ENCODE results near the gene KRTAP2-4.
"Not testable (repeated sequence)": the region's sequence is repeated elsewhere in the genome, so short reads cannot be mapped to it uniquely, and the experiment has no call there.

The KRTAP2-4 gene

DNA sequence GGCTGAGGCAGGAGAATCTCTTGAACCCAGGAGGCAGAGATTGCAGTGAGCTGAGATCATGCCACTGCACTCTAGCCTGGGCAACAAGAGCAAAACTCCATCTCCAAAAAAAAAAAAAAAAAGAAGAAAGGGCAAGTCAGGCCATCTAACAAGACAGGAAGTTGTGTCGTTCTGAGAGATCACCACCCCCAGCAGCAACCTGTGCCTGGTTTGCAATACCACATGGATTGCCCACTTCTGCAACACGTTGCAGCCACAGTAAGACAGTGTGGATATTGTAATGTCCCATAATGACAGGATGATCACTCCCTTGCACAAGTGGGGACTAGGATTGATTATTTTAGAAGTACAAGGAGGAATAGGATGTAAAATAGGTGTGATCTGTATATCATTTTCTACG lies 3.4 kb upstream of the KRTAP2-4 start:
- DNase-seq = no peak

DNA sequence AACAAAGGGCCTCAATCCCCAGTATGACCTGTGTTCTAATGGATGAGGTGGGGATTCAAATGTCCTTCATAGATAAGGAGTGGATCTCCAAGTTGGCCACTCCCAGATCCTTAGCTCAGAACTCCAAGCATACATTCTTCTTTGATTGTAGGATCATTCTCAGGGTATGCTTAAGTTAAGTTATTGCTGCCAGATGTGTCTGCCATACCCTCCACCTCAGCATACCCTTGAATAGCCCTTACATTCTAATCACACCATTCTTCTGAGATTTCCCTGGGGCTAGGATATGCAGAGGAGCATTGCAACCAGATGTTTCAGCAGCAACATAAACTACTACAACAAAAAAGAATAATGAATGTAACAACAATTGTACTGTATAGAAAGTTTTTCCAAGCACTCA lies 1.6 kb upstream of the KRTAP2-4 start:
- no peak for DNase-seq

DNA sequence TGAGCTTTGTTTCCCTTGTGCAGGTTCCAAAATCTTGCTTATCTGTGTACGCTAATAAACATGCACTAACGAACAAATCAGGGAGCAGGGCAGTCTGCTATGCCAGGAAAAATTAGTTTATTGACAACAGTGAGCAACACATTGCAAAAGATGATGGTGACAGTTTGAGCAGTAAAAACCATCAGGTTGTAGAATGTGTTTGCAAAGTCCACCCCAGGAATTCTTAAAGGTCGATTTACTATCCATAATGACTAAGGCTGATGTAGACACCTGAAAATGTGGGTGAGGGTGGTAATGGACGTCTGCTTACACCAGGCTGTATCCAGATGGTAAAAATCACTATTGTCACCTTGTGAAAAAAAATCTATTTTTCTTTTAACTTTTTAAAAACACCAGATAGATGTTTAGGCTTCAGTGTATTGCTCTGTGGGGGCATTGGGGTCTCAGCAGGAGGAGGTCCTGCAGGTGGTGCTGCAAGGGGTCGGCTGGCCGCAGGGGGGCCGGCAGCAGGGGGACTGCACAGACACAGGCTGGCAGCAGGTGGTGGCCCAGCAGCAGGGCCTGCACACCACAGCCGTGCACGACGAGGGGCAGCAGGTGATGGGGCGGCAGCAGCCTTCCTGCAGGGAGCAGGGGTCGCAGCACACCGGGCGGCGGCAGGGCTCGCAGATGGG lies 526 bp downstream of the KRTAP2-4 start:
- not testable (repeated sequence) for DNase-seq

DNA sequence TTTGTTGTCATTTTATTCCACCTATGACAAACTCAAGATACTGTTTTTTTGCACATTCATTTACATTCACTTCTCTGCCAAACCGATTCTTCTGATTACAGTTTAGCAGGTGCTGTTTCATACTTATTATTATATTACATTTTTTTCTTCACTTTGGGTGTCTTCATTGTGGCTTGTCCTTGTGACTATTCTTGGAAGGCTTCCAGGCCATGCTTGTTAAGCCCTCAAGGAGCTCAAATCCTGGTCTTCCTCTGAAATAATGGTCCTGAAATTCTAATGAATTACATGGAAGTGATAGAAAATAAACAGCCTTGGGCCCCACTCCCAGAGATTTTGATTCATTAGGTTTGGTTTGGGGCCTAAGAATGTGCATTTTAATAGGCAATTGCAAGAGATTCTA lies 1.4 kb downstream of the KRTAP2-4 start:
- DNase-seq = no peak

DNA sequence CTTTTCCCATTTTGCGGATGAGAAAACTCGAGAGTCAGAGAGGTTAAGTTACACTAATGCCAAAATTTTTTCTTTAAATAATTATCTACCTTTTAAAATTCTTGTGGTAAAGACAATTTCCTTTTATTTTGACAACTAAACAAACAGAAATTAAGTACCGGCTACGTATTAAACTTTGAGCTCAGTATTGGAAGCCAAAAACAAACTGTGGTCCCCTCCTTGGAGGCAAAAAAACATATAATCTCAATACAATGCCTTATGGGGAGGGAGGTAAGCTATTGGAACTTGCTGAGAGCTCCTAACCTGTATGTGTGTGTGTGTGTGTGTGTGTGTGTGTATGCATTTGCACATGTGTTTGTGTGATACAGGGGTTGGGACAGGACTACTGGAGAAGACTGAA lies 2.2 kb downstream of the KRTAP2-4 start:
- DNase-seq = no peak

DNA sequence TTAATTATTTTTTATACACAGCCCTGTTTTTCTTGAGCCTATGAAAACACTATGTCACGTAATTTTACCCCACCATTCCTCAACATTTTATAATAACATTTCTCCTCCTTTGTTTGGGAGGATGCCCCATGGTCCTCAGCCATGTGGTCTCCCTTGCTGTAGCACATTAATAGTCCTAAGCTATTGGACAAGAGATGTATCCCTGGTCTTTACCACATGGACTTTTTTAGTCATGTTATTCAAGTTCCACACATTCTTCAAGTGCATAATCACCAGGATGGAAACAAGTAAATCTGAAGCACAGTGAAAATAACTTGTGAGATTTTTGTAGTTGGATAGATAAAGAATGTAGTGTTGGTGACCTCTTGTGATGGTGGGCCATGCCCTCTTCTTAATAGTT lies 3.7 kb downstream of the KRTAP2-4 start:
- no peak for DNase-seq

DNA sequence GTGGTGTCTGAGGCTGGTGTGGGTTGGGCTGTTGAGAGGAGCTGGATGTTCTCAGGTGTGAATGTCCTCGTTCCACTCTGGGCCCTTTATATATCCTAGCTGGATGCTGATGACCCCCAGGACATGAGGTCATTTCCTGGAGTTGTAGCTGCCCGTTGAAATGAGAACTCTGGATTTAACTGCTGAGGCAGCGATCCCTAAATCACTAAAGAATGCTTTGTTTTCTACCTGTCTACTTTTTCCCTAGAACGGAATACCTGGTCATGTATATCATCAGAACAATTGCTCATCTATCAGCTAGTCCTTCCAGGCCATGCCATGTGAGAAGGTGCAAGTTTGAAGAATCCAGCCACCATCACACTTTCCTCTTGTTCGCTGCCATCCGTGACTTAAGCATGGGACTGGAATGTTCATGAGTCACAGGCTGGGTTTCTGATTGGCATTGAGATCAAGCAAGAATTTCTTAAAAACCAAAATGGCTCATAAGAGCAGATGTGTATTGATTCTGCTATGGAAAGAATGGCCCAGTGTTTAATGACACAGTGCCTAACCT lies 5.6 kb downstream of the KRTAP2-4 start, which contains the start of gene KRTAP2-3:
Gene KRTAP2-3, minus strand, starts transcription at position 63 of the 553 bp plus-strand sequence. CDS start 64 bp downstream, outside the sequence.
- DNase-seq = no peak

DNA sequence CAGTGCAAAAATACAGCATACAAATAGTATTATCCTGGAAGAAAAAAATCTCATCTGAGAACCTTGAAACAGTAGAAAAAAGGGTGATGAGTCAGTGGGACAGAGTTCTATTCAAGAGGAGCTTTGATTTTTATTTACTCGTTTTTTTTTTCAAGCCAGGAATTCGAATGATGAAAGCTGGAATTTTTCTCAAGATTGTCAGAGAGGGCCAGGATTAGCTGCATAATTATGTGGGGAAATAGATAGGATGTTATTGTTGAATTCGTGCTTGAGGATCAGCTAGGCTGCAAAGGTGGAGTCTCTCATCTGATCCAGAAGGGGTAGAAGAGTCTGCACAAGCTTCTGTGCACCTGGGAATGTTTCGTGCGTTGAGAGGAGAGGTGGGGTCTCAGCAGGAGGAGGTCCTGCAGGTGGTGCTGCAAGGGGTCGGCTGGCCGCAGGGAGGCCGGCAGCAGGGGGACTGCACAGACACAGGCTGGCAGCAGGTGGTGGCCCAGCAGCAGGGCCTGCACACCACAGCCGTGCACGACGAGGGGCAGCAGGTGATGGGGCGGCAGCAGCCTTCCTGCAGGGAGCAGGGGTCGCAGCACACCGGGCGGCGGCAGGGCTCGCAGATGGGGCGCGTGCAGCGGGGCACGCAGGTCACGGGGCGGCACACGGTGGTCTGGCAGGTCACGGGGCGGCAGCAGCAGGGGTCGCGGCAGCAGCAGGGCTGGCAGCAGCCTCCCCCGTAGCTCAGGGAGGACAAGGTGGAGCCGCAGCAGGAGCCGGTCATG lies 6.2 kb downstream of the KRTAP2-4 start:
- DNase-seq = not testable (repeated sequence)

DNA sequence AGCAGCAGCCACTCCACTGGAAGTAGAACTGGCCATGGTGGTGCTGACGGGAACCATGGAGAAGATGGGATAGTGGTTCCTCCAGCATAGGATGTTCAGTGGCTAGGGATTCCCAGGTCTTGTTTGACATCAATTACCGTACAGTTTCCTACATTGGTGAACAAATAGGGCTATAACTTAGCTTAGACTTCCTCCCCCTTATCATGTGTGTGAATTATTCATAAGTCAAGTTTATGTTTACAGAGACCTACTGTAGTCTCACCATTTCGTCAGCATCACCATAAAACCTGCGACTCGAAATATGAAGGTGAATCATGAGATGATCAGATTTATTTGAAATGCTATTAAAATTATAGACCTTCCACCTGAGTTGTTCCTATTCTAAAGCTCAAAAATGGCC lies 6.9 kb downstream of the KRTAP2-4 start:
- DNase-seq = no peak

DNA sequence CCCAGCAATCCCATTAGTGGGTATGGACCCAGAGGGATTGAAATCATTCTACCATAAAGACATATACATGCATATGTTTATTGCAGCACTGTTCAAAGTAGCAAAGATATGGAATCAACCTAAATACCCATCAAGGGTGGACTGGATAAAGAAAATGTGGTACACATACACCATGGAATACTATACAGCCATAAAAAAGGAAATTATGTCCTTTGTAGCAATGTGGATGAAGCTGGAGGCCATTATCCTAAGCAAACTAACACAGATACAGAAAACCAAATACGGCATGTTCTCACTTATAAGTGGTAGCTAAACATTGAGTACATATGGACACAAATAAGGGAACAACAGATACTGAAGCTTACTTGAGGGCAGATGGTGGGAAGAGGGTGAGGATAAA lies 8.1 kb downstream of the KRTAP2-4 start:
- no peak for DNase-seq

DNA sequence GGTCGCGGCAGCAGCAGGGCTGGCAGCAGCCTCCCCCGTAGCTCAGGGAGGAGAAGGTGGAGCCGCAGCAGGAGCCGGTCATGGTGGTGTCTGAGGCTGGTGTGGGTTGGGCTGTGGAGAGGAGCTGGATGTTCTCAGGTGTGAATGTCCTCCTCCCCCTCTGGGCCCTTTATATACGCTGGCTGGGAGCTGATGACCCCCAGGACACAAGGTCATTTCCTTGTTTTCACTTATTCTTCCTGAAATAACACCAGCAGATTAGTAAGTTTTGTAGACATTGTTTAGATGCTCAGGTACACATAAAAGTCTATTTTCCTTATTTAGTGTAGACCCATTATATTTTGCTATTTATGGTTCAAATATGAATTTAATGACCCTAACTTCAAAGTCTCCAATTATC lies 10.5 kb downstream of the KRTAP2-4 start, which contains the start of gene KRTAP2-2:
Gene KRTAP2-2, minus strand, starts transcription at position 101 of the 400 bp plus-strand sequence. Its CDS starts 19 bp downstream, at position 82.
- not testable (repeated sequence) for DNase-seq

DNA sequence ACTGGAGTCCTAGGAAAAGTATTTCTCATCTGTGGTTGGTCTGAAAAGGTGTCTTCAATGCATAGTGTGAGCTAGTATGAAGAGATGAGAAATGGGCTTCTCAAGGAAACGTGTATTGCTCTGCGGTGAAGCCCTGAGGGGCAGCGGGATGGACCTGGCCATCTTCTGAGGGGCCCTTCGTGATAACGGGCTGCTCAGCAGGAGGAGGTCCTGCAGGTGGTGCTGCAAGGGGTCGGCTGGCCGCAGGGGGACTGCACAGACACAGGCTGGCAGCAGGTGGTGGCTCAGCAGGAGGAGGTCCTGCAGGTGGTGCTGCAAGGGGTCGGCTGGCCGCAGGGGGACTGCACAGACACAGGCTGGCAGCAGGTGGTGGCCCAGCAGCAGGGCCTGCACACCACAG lies 11.1 kb downstream of the KRTAP2-4 start:
- not testable (repeated sequence) for DNase-seq

DNA sequence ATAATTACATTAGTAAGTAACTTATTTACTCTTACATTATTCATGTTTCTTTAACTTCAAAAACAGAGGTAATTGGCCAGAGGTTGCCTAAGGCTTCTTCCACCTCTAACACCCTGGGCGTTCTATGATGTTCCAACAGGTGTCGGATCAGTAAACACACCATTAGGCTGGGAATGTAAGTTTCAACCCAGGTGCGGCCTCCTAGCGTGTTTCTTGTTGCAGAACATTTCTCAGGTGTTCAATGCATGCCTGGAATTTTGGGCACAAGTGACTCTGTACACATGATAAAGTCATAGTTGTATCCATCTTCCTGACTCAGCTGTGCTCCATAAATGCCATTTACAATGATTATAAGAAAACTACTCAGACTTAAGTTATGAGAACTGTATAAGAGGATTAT lies 11.7 kb downstream of the KRTAP2-4 start:
- no peak for DNase-seq

DNA sequence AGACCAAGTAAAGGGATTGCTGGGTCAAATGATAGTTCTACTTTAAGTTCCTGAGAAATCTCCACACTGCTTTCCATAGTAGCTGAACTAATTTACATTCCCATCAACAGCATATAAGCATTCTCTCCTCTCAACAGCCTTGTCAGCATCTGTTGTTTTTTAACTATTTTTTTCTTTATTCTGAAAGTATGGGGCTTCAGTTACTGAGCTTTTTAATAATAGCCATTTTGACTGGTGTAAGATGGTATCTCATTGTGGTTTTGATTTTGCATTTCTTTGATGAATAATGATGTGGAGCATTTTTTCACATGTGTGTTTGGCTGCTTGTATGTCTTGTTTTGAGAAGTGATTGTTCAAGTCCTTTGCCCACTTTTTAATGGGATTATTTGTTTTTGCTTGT lies 13.1 kb downstream of the KRTAP2-4 start:
- no peak for DNase-seq

DNA sequence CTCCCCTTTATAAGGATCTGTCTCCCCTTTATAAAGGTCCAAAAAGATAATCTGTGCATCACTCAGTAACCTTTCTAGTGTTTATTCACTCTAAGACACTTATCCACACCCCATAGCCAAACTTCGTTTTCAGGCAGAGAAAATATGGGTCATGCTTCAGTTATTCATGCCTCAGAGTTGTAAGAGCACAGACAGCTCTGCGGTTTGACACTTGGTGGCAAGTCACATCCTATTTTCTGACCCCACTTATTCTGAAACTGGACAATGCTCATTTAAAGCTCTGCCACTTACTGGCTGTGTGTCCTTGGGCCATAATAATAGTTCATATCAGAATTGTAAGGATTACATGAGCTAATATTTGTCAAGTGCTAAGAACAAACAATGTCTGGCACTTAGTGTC lies 16.6 kb downstream of the KRTAP2-4 start:
- DNase-seq = no peak

DNA sequence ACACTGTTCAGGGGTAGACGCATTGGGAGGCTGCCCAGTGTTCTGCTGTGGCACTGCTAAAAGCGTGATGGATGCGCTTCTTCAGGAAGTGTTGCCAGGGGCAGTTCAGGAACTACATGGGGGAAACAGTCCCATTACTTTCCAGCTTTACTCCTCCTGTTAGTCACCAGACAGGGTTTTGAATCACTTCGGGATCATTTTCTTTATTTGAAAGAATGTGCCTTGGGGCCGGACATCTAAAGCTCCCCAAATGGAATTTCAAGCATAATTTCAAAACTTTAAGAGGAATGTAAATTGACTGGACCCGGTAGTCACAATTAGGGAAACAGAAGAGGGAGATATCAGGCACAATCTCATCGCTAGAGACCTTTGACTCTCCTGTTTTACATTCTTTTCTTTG lies 17.2 kb downstream of the KRTAP2-4 start:
- DNase-seq = no peak

DNA sequence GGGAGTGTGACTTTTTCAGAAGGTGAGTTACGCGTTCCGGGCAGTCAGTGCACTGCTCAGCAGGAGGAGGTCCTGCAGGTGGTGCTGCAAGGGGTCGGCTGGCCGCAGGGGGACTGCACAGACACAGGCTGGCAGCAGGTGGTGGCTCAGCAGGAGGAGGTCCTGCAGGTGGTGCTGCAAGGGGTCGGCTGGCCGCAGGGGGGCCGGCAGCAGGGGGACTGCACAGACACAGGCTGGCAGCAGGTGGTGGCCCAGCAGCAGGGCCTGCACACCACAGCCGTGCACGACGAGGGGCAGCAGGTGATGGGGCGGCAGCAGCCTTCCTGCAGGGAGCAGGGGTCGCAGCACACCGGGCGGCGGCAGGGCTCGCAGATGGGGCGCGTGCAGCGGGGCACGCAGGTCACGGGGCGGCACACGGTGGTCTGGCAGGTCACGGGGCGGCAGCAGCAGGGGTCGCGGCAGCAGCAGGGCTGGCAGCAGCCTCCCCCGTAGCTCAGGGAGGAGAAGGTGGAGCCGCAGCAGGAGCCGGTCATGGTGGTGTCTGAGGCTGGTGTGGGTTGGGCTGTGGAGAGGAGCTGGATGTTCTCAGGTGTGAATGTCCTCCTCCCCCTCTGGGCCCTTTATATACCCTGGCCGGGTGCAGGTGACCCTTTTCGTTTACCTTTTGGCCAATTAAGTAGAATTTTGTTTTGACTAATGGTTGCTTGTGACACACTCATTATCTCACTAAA lies 18.8 kb downstream of the KRTAP2-4 start, which contains the start of gene KRTAP2-1:
Gene KRTAP2-1, minus strand, starts transcription at position 582 of the 731 bp plus-strand sequence. Its CDS starts 49 bp downstream, at position 533.
- not testable (repeated sequence) for DNase-seq

DNA sequence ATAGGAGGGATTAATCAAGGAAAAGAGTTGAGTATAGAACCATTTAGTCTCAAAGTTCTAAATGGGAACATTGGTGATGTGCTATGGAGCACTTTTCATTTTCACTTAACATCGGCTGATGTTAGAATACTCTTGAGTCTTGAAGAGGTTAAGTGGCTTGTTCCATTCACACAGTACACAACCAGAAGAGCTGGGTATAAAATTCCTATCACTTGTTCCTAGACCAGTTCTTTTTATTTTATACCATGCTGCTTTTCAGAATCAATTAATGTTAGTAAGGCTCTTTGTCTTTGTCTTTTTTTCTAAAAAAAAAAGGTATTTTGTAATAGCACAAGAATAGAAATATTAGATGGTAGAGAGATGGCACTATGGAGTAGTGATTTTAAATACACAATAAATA lies 22.7 kb downstream of the KRTAP2-4 start:
- DNase-seq = no peak

DNA sequence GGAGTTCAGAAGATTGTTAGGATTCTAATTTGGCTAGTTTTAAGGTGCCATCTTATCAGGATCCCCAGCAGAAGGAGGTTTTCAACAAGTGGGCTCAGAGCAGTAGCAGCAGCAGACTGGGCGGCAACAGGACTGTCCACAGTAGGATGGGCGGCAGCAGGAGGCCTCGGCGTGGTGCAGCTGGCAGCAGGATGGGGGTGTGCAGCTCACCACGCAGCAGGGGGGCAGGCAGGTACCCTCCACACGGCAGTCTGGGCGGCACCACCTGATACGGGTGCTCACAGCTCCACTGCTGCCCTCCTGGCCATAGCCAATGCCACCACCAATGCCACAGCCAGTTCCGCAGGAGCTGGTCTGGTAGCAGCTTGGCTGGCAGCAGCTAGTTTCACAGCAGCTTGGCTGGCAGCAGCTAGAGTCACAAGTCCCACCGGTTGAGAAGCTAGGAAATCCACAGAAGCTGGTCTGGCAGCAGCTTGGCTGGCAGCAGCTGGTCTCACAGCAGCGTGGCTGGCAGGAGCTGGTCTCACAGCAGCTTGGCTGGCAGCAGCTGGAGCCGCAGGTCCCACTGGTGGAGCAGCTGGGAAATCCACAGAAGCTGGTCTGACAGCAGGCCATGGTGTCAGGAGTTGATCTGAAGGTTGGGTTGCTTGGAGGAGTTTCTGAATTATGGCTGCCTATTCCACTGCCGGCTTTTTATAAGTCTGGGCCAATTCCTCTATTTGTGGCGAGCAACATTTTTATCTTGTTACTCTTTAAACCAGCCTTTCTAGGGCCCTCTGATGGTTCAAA lies 24.7 kb downstream of the KRTAP2-4 start, which contains the start of gene KRTAP1-1:
Gene KRTAP1-1, minus strand, starts transcription at position 668 of the 789 bp plus-strand sequence. Its CDS starts 53 bp downstream, at position 615.
- not testable (repeated sequence) for DNase-seq

DNA sequence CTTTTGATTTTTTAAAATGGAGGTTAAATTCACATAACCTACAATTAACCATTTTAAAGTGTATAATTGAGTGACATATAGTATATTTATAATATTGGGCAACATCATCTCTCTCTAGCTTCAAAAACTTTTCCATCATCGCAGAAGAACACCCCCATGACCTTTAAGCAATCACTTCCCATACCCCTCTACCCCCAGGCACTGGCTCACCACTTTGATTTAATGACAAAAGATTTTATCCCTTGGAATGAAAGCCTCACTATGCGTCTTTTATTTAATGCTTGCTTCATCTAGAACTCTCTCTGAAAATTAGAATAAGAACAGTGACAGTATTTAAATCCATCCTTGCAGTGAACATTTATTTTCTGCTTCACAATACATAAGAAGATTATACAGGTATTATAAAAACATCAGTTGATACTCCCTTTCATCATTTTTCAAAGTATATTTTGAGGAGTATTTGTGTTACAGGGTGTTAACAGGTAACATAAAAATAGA lies 27.8 kb downstream of the KRTAP2-4 start:
- DNase-seq = no peak

DNA sequence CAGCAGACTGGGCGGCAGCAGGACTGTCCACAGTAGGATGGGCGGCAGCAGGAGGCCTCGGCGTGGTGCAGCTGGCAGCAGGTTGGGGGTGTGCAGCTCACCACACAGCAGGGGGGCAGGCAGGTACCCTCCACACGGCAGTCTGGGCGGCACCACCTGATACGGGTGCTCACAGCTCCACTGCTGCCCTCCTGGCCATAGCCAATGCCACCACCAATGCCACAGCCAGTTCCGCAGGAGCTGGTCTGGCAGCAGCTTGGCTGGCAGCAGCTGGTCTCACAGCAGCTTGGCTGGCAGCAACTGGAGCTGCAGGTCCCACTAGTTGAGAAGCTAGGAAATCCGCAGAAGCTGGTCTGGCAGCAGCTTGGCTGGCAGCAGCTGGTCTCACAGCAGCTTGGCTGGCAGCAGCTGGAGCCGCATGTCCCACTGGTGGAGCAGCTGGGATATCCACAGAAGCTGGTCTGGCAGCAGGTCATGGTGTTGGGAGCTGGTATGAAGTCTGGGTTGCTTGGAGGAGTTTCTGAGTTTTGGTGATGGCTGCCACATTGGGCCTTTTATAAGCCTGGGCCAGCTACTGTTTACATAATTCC lies 31.2 kb downstream of the KRTAP2-4 start, which contains the start of gene KRTAP1-3:
Gene KRTAP1-3, minus strand, starts transcription at position 529 of the 590 bp plus-strand sequence. Its CDS starts 53 bp downstream, at position 476.
- not testable (repeated sequence) for DNase-seq

Measured in bone marrow (tissue), 2 donors.